ENCODE data around the gene TSPEAR. TPM values are rescaled to one million over a fixed set of nuclear protein-coding genes. Genes with fewer than 3 reads are reported as not detected.
"Not testable (repeated sequence)": the region's sequence is repeated elsewhere in the genome, so short reads cannot be mapped to it uniquely, and the experiment has no call there.

TSPEAR gene
- total and polyA plus RNA-seq, 7 donors = not detected

DNA sequence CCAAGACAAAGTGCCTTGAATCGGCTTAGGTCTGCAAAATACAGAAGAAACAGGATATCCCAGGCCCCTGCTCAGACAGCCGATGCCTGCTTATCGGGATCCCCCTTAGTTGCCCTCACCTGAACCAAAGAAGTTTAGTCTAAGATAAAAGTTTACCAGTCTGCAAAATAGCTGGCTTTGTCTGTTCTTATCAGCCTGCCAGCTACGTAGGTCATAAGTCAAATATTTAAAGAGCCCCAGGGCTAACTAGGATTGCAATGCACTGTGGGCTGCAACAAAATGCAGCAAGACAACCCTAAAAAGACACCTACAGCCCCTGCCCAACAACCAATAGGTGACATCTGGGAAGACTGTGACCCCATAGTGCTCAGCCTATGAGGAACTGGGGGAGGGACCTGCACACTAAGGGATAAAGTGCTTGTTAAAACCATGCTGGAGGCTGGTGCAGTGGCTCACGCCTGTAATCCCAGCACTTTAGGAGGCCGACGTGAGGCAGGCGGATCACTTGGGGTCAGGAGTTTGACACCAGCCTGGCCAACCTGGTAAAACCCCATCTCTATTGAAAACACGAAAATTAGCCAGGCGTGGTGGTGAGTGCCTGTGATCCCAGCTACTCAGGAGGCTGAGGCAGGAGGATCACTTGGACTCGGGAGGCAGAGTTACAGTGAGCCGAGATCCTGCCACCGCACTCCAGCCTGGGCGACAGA lies 228.6 kb downstream of the TSPEAR start:
- Histone ChIP-seq H3K27ac (no peak overlapping the region), H3K9me3 (no peaks in the 10 kb centered on the region), H3K27me3 (ENCODE audit: insufficient read depth in 3 of 3, low read length in 2 of 3) (peaks cover 0 to 14% (median 4%) of the 10 kb centered on the region in 3 donors), H3K4me3 (no peak overlapping the region), H3K36me3 (ENCODE audit: insufficient read depth in 1 of 2, low read depth in 1 of 2) (no peaks in the 10 kb centered on the region), H3K4me1 (no peaks in the 10 kb centered on the region)
- no peak for ATAC-seq
- intact Hi-C loops (cut with DNase I) = no loop called here
- no peak for DNase-seq
- TF ChIP-seq, protein P1, sequence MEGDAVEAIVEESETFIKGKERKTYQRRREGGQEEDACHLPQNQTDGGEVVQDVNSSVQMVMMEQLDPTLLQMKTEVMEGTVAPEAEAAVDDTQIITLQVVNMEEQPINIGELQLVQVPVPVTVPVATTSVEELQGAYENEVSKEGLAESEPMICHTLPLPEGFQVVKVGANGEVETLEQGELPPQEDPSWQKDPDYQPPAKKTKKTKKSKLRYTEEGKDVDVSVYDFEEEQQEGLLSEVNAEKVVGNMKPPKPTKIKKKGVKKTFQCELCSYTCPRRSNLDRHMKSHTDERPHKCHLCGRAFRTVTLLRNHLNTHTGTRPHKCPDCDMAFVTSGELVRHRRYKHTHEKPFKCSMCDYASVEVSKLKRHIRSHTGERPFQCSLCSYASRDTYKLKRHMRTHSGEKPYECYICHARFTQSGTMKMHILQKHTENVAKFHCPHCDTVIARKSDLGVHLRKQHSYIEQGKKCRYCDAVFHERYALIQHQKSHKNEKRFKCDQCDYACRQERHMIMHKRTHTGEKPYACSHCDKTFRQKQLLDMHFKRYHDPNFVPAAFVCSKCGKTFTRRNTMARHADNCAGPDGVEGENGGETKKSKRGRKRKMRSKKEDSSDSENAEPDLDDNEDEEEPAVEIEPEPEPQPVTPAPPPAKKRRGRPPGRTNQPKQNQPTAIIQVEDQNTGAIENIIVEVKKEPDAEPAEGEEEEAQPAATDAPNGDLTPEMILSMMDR (IDR thresholded peaks at IDR 0.05) = no peak
- WGBS, 3 donors = 72 to 75% (median 73%) methylated on average over 14 of the region's 14 CpGs

- Histone ChIP-seq H3K27ac (no peak overlapping the region), H3K4me1 (no peaks in the 10 kb centered on the region), H3K9me3 (no peaks in the 10 kb centered on the region), H3K27me3 (ENCODE audit: insufficient read depth in 3 of 3, low read length in 2 of 3) (peaks cover 0 to 20% (median 4%) of the 10 kb centered on the region in 3 donors), H3K36me3 (ENCODE audit: insufficient read depth in 1 of 2, low read depth in 1 of 2) (no peaks in the 10 kb centered on the region), H3K4me3 (no peak overlapping the region)
- DNase-seq (no peak), ATAC-seq (no peak)
- 80 to 87% (median 85%) methylated on average over 16 of the region's 16 CpGs for WGBS, 3 donors
- TF ChIP-seq, protein P1 (IDR thresholded peaks at IDR 0.05) = no peak
- intact Hi-C loops (cut with DNase I) = no loop called here
Measured at GRCh38 chr21:44480200-44481053, 230.9 kb downstream of the TSPEAR start.

GRCh38 chr21:44479556-44480199 lies 231.7 kb downstream of the TSPEAR start:
- peaks cover 0 to 20% (median 2%) of the 10 kb centered on the region in 3 donors for H3K27me3 ChIP-seq (ENCODE audit: insufficient read depth in 3 of 3, low read length in 2 of 3)
- H3K9me3 ChIP-seq; H3K4me3 ChIP-seq; H3K36me3 ChIP-seq (ENCODE audit: insufficient read depth in 1 of 2, low read depth in 1 of 2); intact Hi-C loops (cut with DNase I); H3K4me1 ChIP-seq; DNase-seq; H3K27ac ChIP-seq; ATAC-seq: not testable (repeated sequence)
- WGBS, 3 donors = 31 to 42% (median 40%) methylated on average over 18 to 21 of the region's 21 CpGs
- TF ChIP-seq, protein P1 (IDR thresholded peaks at IDR 0.05) = peak; percentile 50

GRCh38 chr21:44478801-44479167 lies 232.6 kb downstream of the TSPEAR start:
- 83 to 90% (median 84%) methylated on average over 5 of the region's 5 CpGs for WGBS, 3 donors
- TF ChIP-seq, protein P1 (IDR thresholded peaks at IDR 0.05) = no peak
- Histone ChIP-seq H3K27ac (no peak overlapping the region), H3K4me3 (no peak overlapping the region), H3K9me3 (no peaks in the 10 kb centered on the region), H3K4me1 (no peaks in the 10 kb centered on the region), H3K36me3 (ENCODE audit: insufficient read depth in 1 of 2, low read depth in 1 of 2) (no peaks in the 10 kb centered on the region), H3K27me3 (ENCODE audit: insufficient read depth in 3 of 3, low read length in 2 of 3) (peaks cover 0 to 18% (median 2%) of the 10 kb centered on the region in 3 donors)
- intact Hi-C loops (cut with DNase I) = no loop called here
- DNase-seq (no peak), ATAC-seq (no peak)

Data from psoas muscle (tissue), 8 donors.